Measurements from ENCODE around the gene PTBP1.
"Not testable (repeated sequence)": the region's sequence is repeated elsewhere in the genome, so short reads cannot be mapped to it uniquely, and the experiment has no call there.

Gene PTBP1

GRCh38 chr19:813219-814151 lies 16.2 kb downstream of the PTBP1 start:
- H3K27ac ChIP-seq, result no peak overlapping the region
- TF ChIP-seq, protein P1, sequence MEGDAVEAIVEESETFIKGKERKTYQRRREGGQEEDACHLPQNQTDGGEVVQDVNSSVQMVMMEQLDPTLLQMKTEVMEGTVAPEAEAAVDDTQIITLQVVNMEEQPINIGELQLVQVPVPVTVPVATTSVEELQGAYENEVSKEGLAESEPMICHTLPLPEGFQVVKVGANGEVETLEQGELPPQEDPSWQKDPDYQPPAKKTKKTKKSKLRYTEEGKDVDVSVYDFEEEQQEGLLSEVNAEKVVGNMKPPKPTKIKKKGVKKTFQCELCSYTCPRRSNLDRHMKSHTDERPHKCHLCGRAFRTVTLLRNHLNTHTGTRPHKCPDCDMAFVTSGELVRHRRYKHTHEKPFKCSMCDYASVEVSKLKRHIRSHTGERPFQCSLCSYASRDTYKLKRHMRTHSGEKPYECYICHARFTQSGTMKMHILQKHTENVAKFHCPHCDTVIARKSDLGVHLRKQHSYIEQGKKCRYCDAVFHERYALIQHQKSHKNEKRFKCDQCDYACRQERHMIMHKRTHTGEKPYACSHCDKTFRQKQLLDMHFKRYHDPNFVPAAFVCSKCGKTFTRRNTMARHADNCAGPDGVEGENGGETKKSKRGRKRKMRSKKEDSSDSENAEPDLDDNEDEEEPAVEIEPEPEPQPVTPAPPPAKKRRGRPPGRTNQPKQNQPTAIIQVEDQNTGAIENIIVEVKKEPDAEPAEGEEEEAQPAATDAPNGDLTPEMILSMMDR (conservative IDR thresholded peaks at IDR 0.05), result no peak
- no peak for TF ChIP-seq ZFX (IDR thresholded peaks at IDR 0.05)

DNA sequence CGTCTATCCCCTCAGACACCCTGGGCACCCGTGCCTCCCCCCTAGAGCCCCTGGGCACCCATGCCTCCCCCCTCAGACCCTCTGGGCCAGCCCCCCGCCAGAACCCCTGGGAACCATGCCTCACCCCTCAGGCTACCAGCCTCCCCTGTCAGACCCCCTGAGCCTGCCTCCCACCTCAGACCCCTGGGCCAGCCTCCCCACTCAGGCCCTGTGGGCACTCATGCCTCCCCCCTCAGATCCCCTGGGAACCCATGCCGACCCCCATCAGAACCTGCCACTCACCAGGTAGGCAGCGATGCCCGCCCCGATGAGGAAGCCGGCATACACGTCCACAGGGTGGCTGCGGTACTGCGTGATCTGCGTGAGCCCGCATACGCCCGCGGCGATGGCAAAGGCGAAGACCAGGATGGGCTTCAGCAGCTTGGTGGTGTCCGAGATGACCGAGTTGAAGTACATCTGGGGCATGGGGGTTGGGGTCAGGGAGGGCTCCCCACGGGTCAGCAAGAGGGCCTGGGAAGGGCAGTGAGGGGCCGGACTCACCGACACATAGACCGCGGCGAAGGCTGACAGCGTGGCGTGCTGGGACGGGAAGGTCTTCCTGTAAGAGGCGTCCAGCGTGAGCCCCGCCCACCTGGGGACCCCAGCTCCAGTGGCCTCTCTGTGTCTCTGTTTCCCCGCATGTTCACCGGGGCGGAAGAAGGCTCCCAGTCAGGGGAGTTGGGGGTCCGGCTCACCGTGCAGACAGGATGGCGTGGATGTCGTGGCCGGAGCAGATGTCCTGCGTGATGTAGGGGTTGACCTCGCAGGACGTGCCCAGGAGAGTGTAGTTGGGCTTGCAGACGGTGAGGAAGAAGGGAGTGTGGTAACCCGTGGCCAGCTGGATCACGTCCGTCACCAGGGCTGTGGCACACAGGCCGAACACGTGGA lies 17.2 kb downstream of the PTBP1 start:
- H3K27ac ChIP-seq, result no peak overlapping the region
- TF ChIP-seq, protein P1 (conservative IDR thresholded peaks at IDR 0.05), result no peak
- TF ChIP-seq ZFX (IDR thresholded peaks at IDR 0.05), result no peak

- TF ChIP-seq, protein P1 (conservative IDR thresholded peaks at IDR 0.05), result no peak
- no peak for TF ChIP-seq ZFX (IDR thresholded peaks at IDR 0.05)
- H3K27ac ChIP-seq, result no peak overlapping the region
Observed at GRCh38 chr19:815079-815774, 18.0 kb downstream of the PTBP1 start.

GRCh38 chr19:815775-816499 lies 18.7 kb downstream of the PTBP1 start:
- H3K27ac ChIP-seq, result no peak overlapping the region
- no peak for TF ChIP-seq ZFX (IDR thresholded peaks at IDR 0.05)

DNA sequence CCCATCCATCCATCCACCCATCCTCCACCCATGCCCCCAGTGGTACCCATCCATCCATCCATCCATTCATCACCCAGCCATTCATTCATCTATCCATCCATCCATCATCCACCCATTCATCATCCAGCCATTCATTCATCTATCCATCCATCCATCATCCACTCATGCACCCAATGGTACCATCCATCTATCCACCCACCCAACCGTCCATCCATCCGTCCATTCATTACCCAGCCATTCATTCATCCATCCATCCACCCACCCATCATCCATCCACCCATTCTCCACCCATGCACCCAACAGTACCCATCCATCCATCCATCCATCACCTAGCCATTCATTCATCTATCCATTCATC lies 19.2 kb downstream of the PTBP1 start:
- no peak overlapping the region for H3K27ac ChIP-seq
- TF ChIP-seq, protein P1 (conservative IDR thresholded peaks at IDR 0.05), result no peak
- TF ChIP-seq ZFX (IDR thresholded peaks at IDR 0.05), result no peak

DNA sequence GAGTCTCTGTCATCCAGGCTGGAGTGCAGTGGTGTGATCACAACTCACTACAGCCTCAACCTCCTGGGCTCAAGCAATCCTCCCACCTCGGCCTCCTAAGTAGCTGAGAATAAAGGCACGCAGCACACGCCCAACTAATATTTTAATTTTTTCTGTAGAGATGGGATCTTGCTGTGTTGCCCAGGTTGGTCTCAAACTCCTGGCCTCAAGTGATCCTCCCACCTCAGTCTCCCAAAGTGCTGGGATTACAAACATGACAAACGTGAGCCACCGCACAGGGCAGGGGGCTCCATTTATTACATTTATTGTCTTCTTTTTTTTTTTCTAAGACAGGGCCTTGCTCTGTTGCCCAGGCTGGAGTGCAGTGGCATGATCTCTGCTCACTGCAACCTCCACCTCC lies 23.0 kb downstream of the PTBP1 start:
- H3K27ac ChIP-seq, result not testable (repeated sequence)

DNA sequence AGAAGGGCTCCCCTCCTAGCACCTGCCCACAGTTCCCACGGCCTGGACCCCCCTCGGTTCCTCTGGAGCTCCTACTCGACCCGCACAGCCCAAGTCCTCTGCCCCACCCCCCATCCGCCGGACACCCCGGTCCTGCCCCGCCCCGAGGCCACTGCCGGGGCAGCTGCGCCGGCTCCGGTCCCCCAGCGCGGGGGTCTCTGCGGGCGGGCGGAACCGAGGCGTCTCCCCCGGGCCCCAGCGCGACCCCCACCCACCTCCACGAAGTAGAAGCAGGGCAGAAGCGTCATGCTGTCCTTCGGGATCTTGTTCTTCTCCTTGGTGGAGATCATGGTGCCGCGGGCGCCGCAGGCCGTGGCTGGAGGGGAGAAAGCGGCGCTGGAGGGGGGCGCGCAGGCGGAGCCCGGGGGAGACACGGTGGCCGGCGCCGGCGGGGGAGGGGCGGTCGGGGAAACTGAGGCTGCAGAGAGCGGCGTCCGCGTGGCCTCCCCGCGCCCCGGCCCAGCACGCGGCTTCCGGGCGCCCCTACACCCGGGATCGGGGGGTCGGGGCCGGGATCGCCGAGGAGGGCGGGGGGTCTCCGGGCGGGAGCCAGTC lies 24.1 kb downstream of the PTBP1 start:
- H3K27ac ChIP-seq, result no peak overlapping the region
- TF ChIP-seq ZFX (IDR thresholded peaks at IDR 0.05), result no peak
- TF ChIP-seq, protein P1 (conservative IDR thresholded peaks at IDR 0.05), result no peak

Data from C4-2B (cell line).